GM19455 (cell line): Measurements from ENCODE around the gene TSPAN15.
"Not testable (repeated sequence)": the region's sequence is repeated elsewhere in the genome, so short reads cannot be mapped to it uniquely, and the experiment has no call there.

Experiments
- ATAC-seq: cut with Tn5 transposase; IDR thresholded peaks from one replicate; pipeline ENCODE4 v1.9.1; 2021; ENCODE audit not compliant: unreplicated experiment

Gene TSPAN15

GRCh38 chr10:69483963-69484362, 32.7 kb downstream of the TSPAN15 start:
- ATAC-seq = no peak

GRCh38 chr10:69484736-69485135, 33.5 kb downstream of the TSPAN15 start:
- ATAC-seq = no peak

GRCh38 chr10:69486922-69487730, 35.9 kb downstream of the TSPAN15 start:
- no peak for ATAC-seq

GRCh38 chr10:69488149-69488844, 37.0 kb downstream of the TSPAN15 start:
- ATAC-seq = not testable (repeated sequence)

- not testable (repeated sequence) for ATAC-seq
These were observed 37.6 kb downstream of the TSPAN15 start for GRCh38 chr10:69488856-69489255.

- no peak for ATAC-seq
These were observed 38.3 kb downstream of the TSPAN15 start for GRCh38 chr10:69489506-69490090.

GRCh38 chr10:69490876-69491275, 39.6 kb downstream of the TSPAN15 start:
- ATAC-seq = no peak

- no peak for ATAC-seq
These were observed 40.3 kb downstream of the TSPAN15 start for GRCh38 chr10:69491611-69492010.

- ATAC-seq = no peak
These were observed 41.0 kb downstream of the TSPAN15 start for GRCh38 chr10:69492091-69492745.

GRCh38 chr10:69492746-69493462, 41.6 kb downstream of the TSPAN15 start:
- ATAC-seq = no peak

GRCh38 chr10:69494626-69495558, 43.6 kb downstream of the TSPAN15 start:
- ATAC-seq = no peak

GRCh38 chr10:69495666-69496065, 44.4 kb downstream of the TSPAN15 start:
- ATAC-seq = no peak

- ATAC-seq = no peak
These were observed 45.3 kb downstream of the TSPAN15 start for GRCh38 chr10:69496352-69497230.

GRCh38 chr10:69497231-69497561, 45.9 kb downstream of the TSPAN15 start:
- ATAC-seq = no peak

- ATAC-seq = no peak
These were observed 46.5 kb downstream of the TSPAN15 start for GRCh38 chr10:69497611-69498390.

GRCh38 chr10:69498711-69499471, 47.6 kb downstream of the TSPAN15 start:
- no peak for ATAC-seq
